K562 (cell line): ENCODE measurements around the gene PRR23E. TPM values are rescaled to one million over a fixed set of nuclear protein-coding genes. Genes with fewer than 3 reads are reported as not detected.

Experiments
- ATAC-seq: fragments of 200-7000 bp; cut with Tn5 transposase; 3 replicates; pipeline ENCODE4 v1.9.1; 2020; ENCODE audit warnings: moderate library complexity
- BruUV-seq: library from RNA; stranded (reverse); fragments of 400-500 nt; replicated peaks from 2 replicates; lab custom pipeline; 2021; lab: Mats Ljungman, UMichigan
- CTCF ChIA-PET: fragments of 300-600 bp; formaldehyde crosslinking; extraction: SDS; loops from one replicate; lab custom pipeline; 2021; ENCODE audit warnings: low intra/inter-chr PET ratio; lab: Yijun Ruan, JAX
- POLR2A ChIA-PET: fragments of 300-600, 350-650 bp; sonication (Branson Sonifier 250); formaldehyde crosslinking; extraction: SDS; loops from one replicate; lab custom pipeline; 2021; ENCODE audit warnings: antibody characterized with exemption, inconsistent platforms; lab: Yijun Ruan, JAX
- DNase-seq, 4 experiments: peaks; one replicate each; pipeline versions ENCODE4 v3.0.0 to v3.0.0-alpha.2; 2011 to 2018; ENCODE audit warnings: low spot score in 3 of 4, mixed read lengths in 3 of 4; ENCODE audit errors: extremely low read depth in 1 of 4
- FAIRE-seq: peaks from 2 replicates; lab custom pipeline; 2011; peaks lifted over from hg19 to GRCh38; lab: Jason Lieb, UNC
- H2AFZ ChIP-seq: 2 replicates; pipeline ENCODE4 v1.6.0; 2011; ENCODE audit warnings: low read depth, low read length, control low read depth, inconsistent platforms
- H3K27ac ChIP-seq: fragments of 200-600 bp; 3 replicates; pipeline ENCODE4 v1.8.0; 2011; ENCODE audit warnings: low read depth, mild to moderate bottlenecking, control low read depth, inconsistent platforms, low read length, moderate library complexity, mixed read lengths; ENCODE audit errors: extremely low read depth
- H3K27me3 ChIP-seq, 2 experiments: fragments of 300-600 bp in 1 of 2; 2 replicates in 1 of 2; 3 replicates in 1 of 2; pipeline versions ENCODE4 v1.6.0 to v1.8.0; 2011; ENCODE audit warnings: inconsistent platforms in 2 of 2, low read length in 2 of 2, mild to moderate bottlenecking in 1 of 2, mixed read lengths in 1 of 2, moderate library complexity in 1 of 2; ENCODE audit not compliant: control insufficient read depth in 2 of 2, insufficient read depth in 2 of 2
- H3K36me3 ChIP-seq: fragments of 300-600 bp; 3 replicates; pipeline ENCODE4 v1.8.0; 2011; ENCODE audit warnings: mild to moderate bottlenecking, low read length, inconsistent platforms; ENCODE audit not compliant: control insufficient read depth, insufficient read depth
- H3K4me1 ChIP-seq, 2 experiments: fragments of 200-600 bp in 1 of 2; replicated peaks in 1 of 2; 2 replicates in 1 of 2; 3 replicates in 1 of 2; pipeline versions ENCODE4 v1.5.1 to v1.8.0; 2011; ENCODE audit warnings: inconsistent platforms in 2 of 2, low read length in 2 of 2, mild to moderate bottlenecking in 1 of 2, mixed read lengths in 1 of 2, moderate library complexity in 1 of 2; ENCODE audit not compliant: control insufficient read depth in 2 of 2, insufficient read depth in 2 of 2
- H3K4me2 ChIP-seq: 2 replicates; pipeline ENCODE4 v1.6.1; 2011; ENCODE audit warnings: low read length, control low read depth, inconsistent platforms, mixed read lengths; ENCODE audit not compliant: insufficient read depth
- H3K4me3 ChIP-seq: fragments of 200-600 bp; sonication (generic), shearing (Covaris generic); 2 replicates; pipeline ENCODE4 v1.5.1; 2016; ENCODE audit warnings: control low read depth, inconsistent platforms
- H3K79me2 ChIP-seq: fragments of 200-600 bp; 3 replicates; pipeline ENCODE4 v1.8.0; 2011; ENCODE audit warnings: low read length, inconsistent platforms; ENCODE audit not compliant: control insufficient read depth, insufficient read depth
- H3K9ac ChIP-seq, 2 experiments: 2 replicates each; pipeline versions ENCODE4 v1.6.0 to v1.6.1; 2011; ENCODE audit warnings: low read depth in 2 of 2, low read length in 2 of 2, control low read depth in 1 of 2, inconsistent platforms in 1 of 2, mild to moderate bottlenecking in 1 of 2, mixed read lengths in 1 of 2; ENCODE audit not compliant: insufficient read depth in 1 of 2
- H3K9me1 ChIP-seq: one replicate; pipeline ENCODE4 v1.6.0; 2011; ENCODE audit warnings: inconsistent platforms, mild to moderate bottlenecking, low read length, moderate library complexity; ENCODE audit not compliant: control insufficient read depth, insufficient read depth
- H3K9me3 ChIP-seq: replicated peaks from 2 replicates; pipeline ENCODE4 v1.5.1; 2011; ENCODE audit warnings: low read depth, low read length, inconsistent platforms; ENCODE audit not compliant: control insufficient read depth, insufficient read depth
- H4K20me1 ChIP-seq: replicated peaks from 2 replicates; pipeline ENCODE4 v1.6.1; 2011; ENCODE audit warnings: low read length, inconsistent platforms, mixed read lengths; ENCODE audit not compliant: control insufficient read depth, insufficient read depth
- GATAD2B ChIP-seq: fragments of 450-650 bp; IDR thresholded peaks from 2 replicates; pipeline ENCODE4 v1.6.1; 2017; ENCODE audit warnings: mild to moderate bottlenecking, borderline replicate concordance
- MCM5 ChIP-seq: fragments of 450-650 bp; IDR thresholded peaks from 2 replicates; pipeline ENCODE4 v1.6.1; 2016; ENCODE audit warnings: low read depth
- NR3C1 ChIP-seq: sonication (generic); formaldehyde crosslinking; IDR thresholded peaks from 2 replicates; pipeline ENCODE4 v1.8.1; 2022; ENCODE audit warnings: missing genetic modification reagents
- RBM25 ChIP-seq: fragments of 200-400 bp; formaldehyde crosslinking; IDR thresholded peaks from 2 replicates; pipeline ENCODE4 v1.6.1; 2018; ENCODE audit warnings: low read length, low read depth, moderate library complexity; ENCODE audit not compliant: severe bottlenecking
- ZFX ChIP-seq: sonication (generic); formaldehyde crosslinking; IDR thresholded peaks from 2 replicates; pipeline ENCODE4 v1.8.0; 2022; ENCODE audit warnings: mild to moderate bottlenecking, missing genetic modification reagents, moderate library complexity
- ZNF354B ChIP-seq: fragments of 250-450 bp; sonication (Bioruptor Pico); IDR thresholded peaks from 2 replicates; pipeline ENCODE4 v1.4.0; 2020
- WGBS: fragments of 100-300 bp; shearing (Covaris generic); methylation state at CpG from one replicate; pipeline ENCODE4 v1.1.6; 2016; ENCODE audit warnings: low coverage, mixed read lengths; ENCODE audit not compliant: insufficient coverage; ENCODE audit errors: missing lambda C conversion rate; 5-methylcytosine and 5-hydroxymethylcytosine counted together
- in situ Hi-C: fragments of 300-500 bp; cut with MboI; formaldehyde crosslinking; loops from 4 replicates; pipeline ENCODE4 v1.15.0; 2018; ENCODE audit warnings: inconsistent platforms, mixed read lengths
- intact Hi-C: fragments of 100-400 bp; cut with micrococcal nuclease; formaldehyde crosslinking; loops from 2 replicates; pipeline ENCODE4 v1.14.2; 2022
- polyA plus RNA-seq, 8 experiments: library from polyadenylated mRNA; depleted of rRNA in 4 of 8; stranded (reverse) in 5 of 8; unstranded in 3 of 8; fragments of >200 nt; fragmentation: Nextera tagmentation in 2 of 8; fragmentation: Illumina TruSeq in 1 of 8; extraction: Ambion mirVana in 2 of 8; extraction: Trizol in 1 of 8; gene quantifications; 2 replicates each; pipeline versions ENCODE4 v1.2.1 to v1.2.3, GENCODE V29; 2011 to 2014; ENCODE audit warnings: inconsistent platforms in 1 of 8, missing spikeins in 1 of 8
- total RNA-seq, 7 experiments: library from RNA; depleted of rRNA in 6 of 7; stranded (reverse); fragments of >200 nt in 6 of 7; fragmentation: Illumina TruSeq in 2 of 7; extraction: Trizol in 2 of 7; gene quantifications; 2 replicates each; pipeline versions ENCODE4 v1.2.1 to v1.2.3, GENCODE V29; 2011 to 2021; ENCODE audit warnings: low replicate concordance in 1 of 7

Gene PRR23E
- total and polyA plus RNA-seq, 9 of the 15 experiments (the other 6 are each of a cell fraction or from before 2014, with no cell fraction given), result not detected

GRCh38 chr3:127164615-127165014, 28.3 kb upstream of the PRR23E start (continued):
- TF ChIP-seq RBM25, result no peak
- no peak for TF ChIP-seq ZFX (CRISPR knock-in tag)
- no peak for TF ChIP-seq GATAD2B
- no peak for TF ChIP-seq NR3C1

DNA sequence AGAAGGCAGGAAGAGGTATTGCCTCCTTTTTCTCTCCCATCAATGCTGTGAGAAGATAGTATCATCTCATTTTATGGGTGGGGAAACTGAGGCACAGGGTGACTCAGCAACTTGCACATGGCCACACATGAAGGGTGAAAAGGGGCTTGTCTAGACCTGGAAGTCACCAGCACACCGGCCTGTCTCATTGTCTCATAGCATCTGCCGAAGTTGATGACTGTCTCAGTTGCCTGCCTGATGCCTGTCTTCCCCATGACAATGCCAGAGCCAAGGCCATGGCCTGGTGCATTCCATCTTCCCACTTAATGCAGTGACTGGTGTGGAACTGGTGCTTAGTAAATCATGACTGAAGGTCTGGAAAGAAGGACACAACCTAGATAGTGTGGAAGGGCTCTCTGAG, 27.9 kb upstream of the PRR23E start:
- H3K4me3 ChIP-seq, result no peak overlapping the region
- no peak overlapping the region for H2AFZ ChIP-seq
- in situ Hi-C loops (no loop called here), intact Hi-C loops (no loop called here)
- TF ChIP-seq ZNF354B (CRISPR knock-in tag) (no peak), MCM5 (no peak)
- H3K4me2 ChIP-seq, result no peak overlapping the region
- H3K9ac ChIP-seq, result no peak overlapping the region
- WGBS, result 0% methylated on average over 2 of the region's 2 CpGs
- no peaks in the 10 kb centered on the region for H3K9me1 ChIP-seq
- no peak overlapping the region for H3K27ac ChIP-seq
- no peaks in the 10 kb centered on the region for H4K20me1 ChIP-seq
- DNase-seq (no peak), FAIRE-seq (no peak), ATAC-seq (no peak)
- no TSS peak for BruUV-seq
- H3K36me3 ChIP-seq, result no peaks in the 10 kb centered on the region
- no peaks in the 10 kb centered on the region for H3K27me3 ChIP-seq
- H3K9me3 ChIP-seq, result no peaks in the 10 kb centered on the region; the same call in 1 of the 2 replicates
- ChIA-PET CTCF (no interaction called here), POLR2A (no interaction called here)
- H3K79me2 ChIP-seq, result no peaks in the 10 kb centered on the region
- no peaks in the 10 kb centered on the region for H3K4me1 ChIP-seq
